Prostate gland (tissue), 2 donors: ENCODE results near the gene OR10AG1.

Experiments used
- POLR2A ChIP-seq: fragments of 450-650 bp; IDR thresholded peaks from one replicate; pipeline ENCODE4 v1.6.1; 2016; ENCODE audit warnings: antibody characterized with exemption, mild to moderate bottlenecking
- TF ChIP-seq, protein P1 (sequence below), 4 experiments: fragments of 200-600 bp in 2 of 4; fragments of 450-650 bp in 2 of 4; sonication (generic) in 2 of 4; IDR thresholded peaks; 1 replicate in 3 of 4; 2 replicates in 1 of 4; pipeline ENCODE4 v1.5.1; 2016 to 2019; ENCODE audit warnings: antibody characterized with exemption in 4 of 4, mild to moderate bottlenecking in 2 of 4, moderate library complexity in 2 of 4

DNA sequence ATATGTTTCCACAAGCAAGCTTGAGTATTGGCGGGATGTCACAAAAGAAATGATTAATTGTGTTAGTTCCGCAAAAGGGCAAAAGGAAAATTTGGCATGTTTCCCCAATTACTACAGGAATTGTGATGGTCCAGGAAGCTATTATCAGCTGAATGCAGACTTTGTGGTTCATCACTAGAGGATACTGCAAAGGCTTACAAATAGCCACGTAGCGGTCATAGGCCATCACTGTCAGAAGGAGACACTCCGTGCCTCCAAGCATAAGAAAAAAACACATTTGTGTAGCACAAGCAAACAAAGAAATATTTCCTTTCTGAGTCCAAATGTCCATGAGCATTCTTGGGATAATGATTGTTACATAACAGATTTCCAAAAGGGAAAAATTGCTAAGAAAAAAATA is 1.8 kb downstream of the OR10AG1 start:
- TF ChIP-seq, protein P1, sequence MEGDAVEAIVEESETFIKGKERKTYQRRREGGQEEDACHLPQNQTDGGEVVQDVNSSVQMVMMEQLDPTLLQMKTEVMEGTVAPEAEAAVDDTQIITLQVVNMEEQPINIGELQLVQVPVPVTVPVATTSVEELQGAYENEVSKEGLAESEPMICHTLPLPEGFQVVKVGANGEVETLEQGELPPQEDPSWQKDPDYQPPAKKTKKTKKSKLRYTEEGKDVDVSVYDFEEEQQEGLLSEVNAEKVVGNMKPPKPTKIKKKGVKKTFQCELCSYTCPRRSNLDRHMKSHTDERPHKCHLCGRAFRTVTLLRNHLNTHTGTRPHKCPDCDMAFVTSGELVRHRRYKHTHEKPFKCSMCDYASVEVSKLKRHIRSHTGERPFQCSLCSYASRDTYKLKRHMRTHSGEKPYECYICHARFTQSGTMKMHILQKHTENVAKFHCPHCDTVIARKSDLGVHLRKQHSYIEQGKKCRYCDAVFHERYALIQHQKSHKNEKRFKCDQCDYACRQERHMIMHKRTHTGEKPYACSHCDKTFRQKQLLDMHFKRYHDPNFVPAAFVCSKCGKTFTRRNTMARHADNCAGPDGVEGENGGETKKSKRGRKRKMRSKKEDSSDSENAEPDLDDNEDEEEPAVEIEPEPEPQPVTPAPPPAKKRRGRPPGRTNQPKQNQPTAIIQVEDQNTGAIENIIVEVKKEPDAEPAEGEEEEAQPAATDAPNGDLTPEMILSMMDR (IDR thresholded peaks at IDR 0.05): no peak
- TF ChIP-seq POLR2A: no peak
